ENCODE measurements around the gene CBX3.

CBX3 gene

DNA sequence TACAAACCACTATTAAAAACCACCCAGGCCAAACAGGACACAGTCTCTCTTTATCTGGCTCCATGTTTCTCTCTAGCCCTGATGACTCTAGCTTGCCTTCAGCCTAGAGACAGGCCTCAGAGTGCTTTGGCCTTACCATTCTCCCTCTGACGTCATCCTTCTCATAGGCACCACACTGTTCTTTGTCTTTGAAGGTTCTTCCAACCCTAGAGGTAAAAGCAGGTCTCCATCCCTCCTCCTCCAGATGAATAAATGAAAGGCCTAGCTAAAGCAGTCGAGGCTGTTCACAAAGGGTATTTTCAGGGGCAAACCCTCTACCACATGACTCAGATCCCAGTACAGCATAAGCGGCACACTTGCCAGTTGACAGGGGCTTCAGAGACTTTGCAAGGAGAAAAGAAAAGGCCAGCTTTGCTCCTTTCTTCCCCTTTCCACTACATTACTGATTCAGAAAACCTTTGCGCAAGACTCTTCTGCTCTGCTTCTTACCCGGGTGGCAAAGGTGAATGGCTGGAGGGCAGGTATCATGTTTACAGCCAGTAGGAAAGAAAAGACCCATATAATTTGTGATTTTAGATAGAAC lies 34.8 kb upstream of the CBX3 start:
- Histone ChIP-seq H3K4me2 (ENCODE audit: insufficient read depth, low read length) (no peak overlapping the region), H2AFZ (ENCODE audit: low read depth, low read length) (no peak overlapping the region), H4K20me1 (ENCODE audit: insufficient read depth, low read length) (no peaks in the 10 kb centered on the region), H3K4me3 (ENCODE audit: low read depth in 1 of 2, low read length in 2 of 2) (no peak overlapping the region), H3K9ac (ENCODE audit: low read depth, low read length) (no peak overlapping the region), H3K9me3 (ENCODE audit: insufficient read depth, low read length, severe bottlenecking) (no peaks in the 10 kb centered on the region), H3K36me3 (ENCODE audit: insufficient read depth, low read length) (no peaks in the 10 kb centered on the region), H3K27me3 (ENCODE audit: insufficient read depth, low read length, poor library complexity) (no peaks in the 10 kb centered on the region), H3K4me1 (ENCODE audit: insufficient read depth, low read length) (no peaks in the 10 kb centered on the region), H3K27ac (ENCODE audit: low read length) (no peak overlapping the region), H3K79me2 (ENCODE audit: insufficient read depth, low read length) (no peaks in the 10 kb centered on the region)
- TF ChIP-seq, protein P1, sequence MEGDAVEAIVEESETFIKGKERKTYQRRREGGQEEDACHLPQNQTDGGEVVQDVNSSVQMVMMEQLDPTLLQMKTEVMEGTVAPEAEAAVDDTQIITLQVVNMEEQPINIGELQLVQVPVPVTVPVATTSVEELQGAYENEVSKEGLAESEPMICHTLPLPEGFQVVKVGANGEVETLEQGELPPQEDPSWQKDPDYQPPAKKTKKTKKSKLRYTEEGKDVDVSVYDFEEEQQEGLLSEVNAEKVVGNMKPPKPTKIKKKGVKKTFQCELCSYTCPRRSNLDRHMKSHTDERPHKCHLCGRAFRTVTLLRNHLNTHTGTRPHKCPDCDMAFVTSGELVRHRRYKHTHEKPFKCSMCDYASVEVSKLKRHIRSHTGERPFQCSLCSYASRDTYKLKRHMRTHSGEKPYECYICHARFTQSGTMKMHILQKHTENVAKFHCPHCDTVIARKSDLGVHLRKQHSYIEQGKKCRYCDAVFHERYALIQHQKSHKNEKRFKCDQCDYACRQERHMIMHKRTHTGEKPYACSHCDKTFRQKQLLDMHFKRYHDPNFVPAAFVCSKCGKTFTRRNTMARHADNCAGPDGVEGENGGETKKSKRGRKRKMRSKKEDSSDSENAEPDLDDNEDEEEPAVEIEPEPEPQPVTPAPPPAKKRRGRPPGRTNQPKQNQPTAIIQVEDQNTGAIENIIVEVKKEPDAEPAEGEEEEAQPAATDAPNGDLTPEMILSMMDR (IDR thresholded peaks at IDR 0.05; ENCODE audit: borderline replicate concordance, extremely low read depth, low read length, poor library complexity, severe bottlenecking), result no peak
- TF ChIP-seq EZH2 (IDR thresholded peaks at IDR 0.05; ENCODE audit: borderline replicate concordance, low read depth, low read length, severe bottlenecking), result no peak
- ATAC-seq (ENCODE audit: insufficient read depth, low read depth), result no peak
- no peak for DNase-seq

DNA sequence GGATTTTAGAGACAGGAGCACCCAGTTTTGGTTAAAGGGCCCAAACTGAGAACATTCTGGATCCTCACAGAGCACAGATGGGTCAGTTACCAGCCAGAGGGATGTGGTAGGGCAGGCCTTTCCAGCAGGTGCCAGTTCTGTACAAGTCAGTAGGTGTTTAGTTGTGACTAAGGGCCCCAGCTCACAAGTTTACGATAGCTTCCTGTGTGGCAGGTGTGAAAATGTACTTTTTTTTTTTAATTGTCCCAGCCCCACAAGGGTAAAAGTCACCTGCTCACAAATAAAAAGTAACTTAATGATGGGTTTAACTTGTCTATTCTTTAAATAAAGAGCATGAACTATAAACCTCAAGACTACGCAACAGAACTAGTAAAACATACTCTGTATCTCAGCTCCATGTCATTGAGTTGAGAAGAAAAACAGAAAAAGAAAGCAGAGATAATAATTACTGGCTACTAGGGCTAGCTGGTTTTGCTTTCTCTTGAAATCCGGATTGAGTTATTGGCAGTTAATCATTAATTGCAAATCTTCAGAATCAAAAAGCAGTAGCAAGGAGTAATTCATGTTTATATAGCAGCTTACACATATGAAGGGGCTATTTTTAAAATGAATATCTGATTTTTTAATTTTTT lies 34.1 kb upstream of the CBX3 start:
- Histone ChIP-seq H3K27ac (ENCODE audit: low read length) (no peak overlapping the region), H3K27me3 (ENCODE audit: insufficient read depth, low read length, poor library complexity) (no peaks in the 10 kb centered on the region), H3K79me2 (ENCODE audit: insufficient read depth, low read length) (no peaks in the 10 kb centered on the region), H4K20me1 (ENCODE audit: insufficient read depth, low read length) (no peaks in the 10 kb centered on the region), H3K4me1 (ENCODE audit: insufficient read depth, low read length) (no peaks in the 10 kb centered on the region), H3K4me3 (ENCODE audit: low read depth in 1 of 2, low read length in 2 of 2) (no peak overlapping the region), H3K9ac (ENCODE audit: low read depth, low read length) (no peak overlapping the region), H3K4me2 (ENCODE audit: insufficient read depth, low read length) (no peak overlapping the region), H3K9me3 (ENCODE audit: insufficient read depth, low read length, severe bottlenecking) (no peaks in the 10 kb centered on the region), H3K36me3 (ENCODE audit: insufficient read depth, low read length) (no peaks in the 10 kb centered on the region), H2AFZ (ENCODE audit: low read depth, low read length) (no peak overlapping the region)
- TF ChIP-seq EZH2 (IDR thresholded peaks at IDR 0.05; ENCODE audit: borderline replicate concordance, low read depth, low read length, severe bottlenecking), result no peak
- TF ChIP-seq, protein P1 (IDR thresholded peaks at IDR 0.05; ENCODE audit: borderline replicate concordance, extremely low read depth, low read length, poor library complexity, severe bottlenecking), result no peak
- no peak for ATAC-seq (ENCODE audit: insufficient read depth, low read depth)
- no peak for DNase-seq

DNA sequence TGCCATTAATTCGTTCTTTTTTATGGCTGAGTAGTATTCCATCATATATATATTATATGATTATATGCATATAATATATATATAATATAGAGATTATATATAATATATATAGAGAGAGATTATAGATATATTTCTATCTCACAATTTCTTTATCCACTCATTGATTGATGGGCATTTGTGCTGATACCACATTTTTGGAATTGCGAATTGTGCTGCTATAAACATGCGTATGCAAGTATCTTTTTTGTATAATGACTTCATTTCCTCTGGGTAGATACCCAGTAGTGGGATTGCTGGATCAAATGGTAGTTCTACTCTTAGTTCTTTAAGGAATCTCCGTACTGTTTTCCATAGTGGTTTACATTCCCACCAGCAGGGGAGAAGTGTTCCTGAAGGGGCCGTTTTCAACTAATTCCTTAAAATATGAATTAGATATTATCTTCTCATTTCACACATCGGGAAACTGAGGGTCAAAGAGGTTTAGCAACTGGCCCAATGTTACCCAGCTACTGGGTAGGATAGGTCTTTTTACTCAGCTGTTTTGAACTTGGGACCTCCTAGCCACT lies 33.0 kb upstream of the CBX3 start:
- no peak overlapping the region for H3K27ac ChIP-seq (ENCODE audit: low read length)
- H3K4me3 ChIP-seq (ENCODE audit: low read depth in 1 of 2, low read length in 2 of 2), result no peak overlapping the region
- no peak overlapping the region for H2AFZ ChIP-seq (ENCODE audit: low read depth, low read length)
- no peaks in the 10 kb centered on the region for H3K9me3 ChIP-seq (ENCODE audit: insufficient read depth, low read length, severe bottlenecking)
- TF ChIP-seq, protein P1 (IDR thresholded peaks at IDR 0.05; ENCODE audit: borderline replicate concordance, extremely low read depth, low read length, poor library complexity, severe bottlenecking), result no peak
- H4K20me1 ChIP-seq (ENCODE audit: insufficient read depth, low read length), result no peaks in the 10 kb centered on the region
- ATAC-seq (ENCODE audit: insufficient read depth, low read depth) (no peak), DNase-seq (no peak)
- H3K4me2 ChIP-seq (ENCODE audit: insufficient read depth, low read length), result no peak overlapping the region
- H3K4me1 ChIP-seq (ENCODE audit: insufficient read depth, low read length), result no peaks in the 10 kb centered on the region
- H3K9ac ChIP-seq (ENCODE audit: low read depth, low read length), result no peak overlapping the region
- H3K79me2 ChIP-seq (ENCODE audit: insufficient read depth, low read length), result no peaks in the 10 kb centered on the region
- no peaks in the 10 kb centered on the region for H3K27me3 ChIP-seq (ENCODE audit: insufficient read depth, low read length, poor library complexity)
- H3K36me3 ChIP-seq (ENCODE audit: insufficient read depth, low read length), result no peaks in the 10 kb centered on the region

All from DND-41 (cell line).